Ishikawa (cell line): Measurements from ENCODE around the gene HYKK.

ENCODE experiments used
- CEBPB ChIP-seq: IDR thresholded peaks from 2 replicates; pipeline ENCODE4 v1.6.1; 2012
- CREB1 ChIP-seq: IDR thresholded peaks from 2 replicates; pipeline ENCODE4 v1.6.1; 2012; ENCODE audit warnings: low read depth
- EGR1 ChIP-seq: IDR thresholded peaks from 2 replicates; pipeline ENCODE4 v1.6.1; 2012
- EP300 ChIP-seq: IDR thresholded peaks from 2 replicates; pipeline ENCODE4 v1.6.1; 2012; ENCODE audit warnings: borderline replicate concordance
- FOXM1 ChIP-seq: IDR thresholded peaks from 2 replicates; pipeline ENCODE4 v1.6.1; 2012; ENCODE audit warnings: low read depth, borderline replicate concordance
- NFIC ChIP-seq: IDR thresholded peaks from 2 replicates; pipeline ENCODE4 v1.6.1; 2012
- RAD21 ChIP-seq: IDR thresholded peaks from 2 replicates; pipeline ENCODE4 v1.6.1; 2012; ENCODE audit warnings: low read depth
- TAF1 ChIP-seq: IDR thresholded peaks from 2 replicates; pipeline ENCODE4 v1.6.1; 2012; ENCODE audit warnings: low read depth, mild to moderate bottlenecking
- TCF12 ChIP-seq: IDR thresholded peaks from 2 replicates; pipeline ENCODE4 v1.6.1; 2012; ENCODE audit warnings: low read depth
- TEAD4 ChIP-seq: IDR thresholded peaks from 2 replicates; pipeline ENCODE4 v1.6.1; 2012
- YY1 ChIP-seq: IDR thresholded peaks from 2 replicates; pipeline ENCODE4 v1.6.1; 2012; ENCODE audit warnings: low read depth
- ZBTB7A ChIP-seq: IDR thresholded peaks from 2 replicates; pipeline ENCODE4 v1.6.1; 2012; ENCODE audit warnings: low read depth
- TF ChIP-seq, protein P1 (sequence below): IDR thresholded peaks from 2 replicates; pipeline ENCODE4 v1.6.1; 2012; ENCODE audit warnings: low read depth, mild to moderate bottlenecking
- TF ChIP-seq, protein P2 (sequence below): IDR thresholded peaks from 2 replicates; pipeline ENCODE4 v1.6.1; 2012
- TF ChIP-seq, protein P3 (sequence below): IDR thresholded peaks from 2 replicates; pipeline ENCODE4 v1.6.1; 2012

The HYKK gene, protein sequence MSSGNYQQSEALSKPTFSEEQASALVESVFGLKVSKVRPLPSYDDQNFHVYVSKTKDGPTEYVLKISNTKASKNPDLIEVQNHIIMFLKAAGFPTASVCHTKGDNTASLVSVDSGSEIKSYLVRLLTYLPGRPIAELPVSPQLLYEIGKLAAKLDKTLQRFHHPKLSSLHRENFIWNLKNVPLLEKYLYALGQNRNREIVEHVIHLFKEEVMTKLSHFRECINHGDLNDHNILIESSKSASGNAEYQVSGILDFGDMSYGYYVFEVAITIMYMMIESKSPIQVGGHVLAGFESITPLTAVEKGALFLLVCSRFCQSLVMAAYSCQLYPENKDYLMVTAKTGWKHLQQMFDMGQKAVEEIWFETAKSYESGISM

GRCh38 chr15:78506971-78507830, at the start of gene HYKK:
Gene HYKK (plus strand): TSS chr15:78507577. CDS start chr15:78513089, 5,512 bp downstream.
- TF ChIP-seq NFIC (no peak), ZBTB7A (no peak), YY1 (peak; percentile 29; the same call in 1 of the 2 replicates), EGR1 (no peak), CREB1 (no peak), RAD21 (no peak), TEAD4 (0 out of 2 replicates have a peak, but pooled peaks have one; percentile 17), TAF1 (peak; percentile 63; the same call in 1 of the 2 replicates), CEBPB (no peak), TCF12 (0 out of 2 replicates have a peak, but pooled peaks have one; percentile 12), EP300 (no peak), FOXM1 (no peak)
- TF ChIP-seq, protein P1, sequence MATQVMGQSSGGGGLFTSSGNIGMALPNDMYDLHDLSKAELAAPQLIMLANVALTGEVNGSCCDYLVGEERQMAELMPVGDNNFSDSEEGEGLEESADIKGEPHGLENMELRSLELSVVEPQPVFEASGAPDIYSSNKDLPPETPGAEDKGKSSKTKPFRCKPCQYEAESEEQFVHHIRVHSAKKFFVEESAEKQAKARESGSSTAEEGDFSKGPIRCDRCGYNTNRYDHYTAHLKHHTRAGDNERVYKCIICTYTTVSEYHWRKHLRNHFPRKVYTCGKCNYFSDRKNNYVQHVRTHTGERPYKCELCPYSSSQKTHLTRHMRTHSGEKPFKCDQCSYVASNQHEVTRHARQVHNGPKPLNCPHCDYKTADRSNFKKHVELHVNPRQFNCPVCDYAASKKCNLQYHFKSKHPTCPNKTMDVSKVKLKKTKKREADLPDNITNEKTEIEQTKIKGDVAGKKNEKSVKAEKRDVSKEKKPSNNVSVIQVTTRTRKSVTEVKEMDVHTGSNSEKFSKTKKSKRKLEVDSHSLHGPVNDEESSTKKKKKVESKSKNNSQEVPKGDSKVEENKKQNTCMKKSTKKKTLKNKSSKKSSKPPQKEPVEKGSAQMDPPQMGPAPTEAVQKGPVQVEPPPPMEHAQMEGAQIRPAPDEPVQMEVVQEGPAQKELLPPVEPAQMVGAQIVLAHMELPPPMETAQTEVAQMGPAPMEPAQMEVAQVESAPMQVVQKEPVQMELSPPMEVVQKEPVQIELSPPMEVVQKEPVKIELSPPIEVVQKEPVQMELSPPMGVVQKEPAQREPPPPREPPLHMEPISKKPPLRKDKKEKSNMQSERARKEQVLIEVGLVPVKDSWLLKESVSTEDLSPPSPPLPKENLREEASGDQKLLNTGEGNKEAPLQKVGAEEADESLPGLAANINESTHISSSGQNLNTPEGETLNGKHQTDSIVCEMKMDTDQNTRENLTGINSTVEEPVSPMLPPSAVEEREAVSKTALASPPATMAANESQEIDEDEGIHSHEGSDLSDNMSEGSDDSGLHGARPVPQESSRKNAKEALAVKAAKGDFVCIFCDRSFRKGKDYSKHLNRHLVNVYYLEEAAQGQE, result no peak
- TF ChIP-seq, protein P2, sequence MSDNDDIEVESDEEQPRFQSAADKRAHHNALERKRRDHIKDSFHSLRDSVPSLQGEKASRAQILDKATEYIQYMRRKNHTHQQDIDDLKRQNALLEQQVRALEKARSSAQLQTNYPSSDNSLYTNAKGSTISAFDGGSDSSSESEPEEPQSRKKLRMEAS, result peak; percentile 56
- TF ChIP-seq, protein P3, sequence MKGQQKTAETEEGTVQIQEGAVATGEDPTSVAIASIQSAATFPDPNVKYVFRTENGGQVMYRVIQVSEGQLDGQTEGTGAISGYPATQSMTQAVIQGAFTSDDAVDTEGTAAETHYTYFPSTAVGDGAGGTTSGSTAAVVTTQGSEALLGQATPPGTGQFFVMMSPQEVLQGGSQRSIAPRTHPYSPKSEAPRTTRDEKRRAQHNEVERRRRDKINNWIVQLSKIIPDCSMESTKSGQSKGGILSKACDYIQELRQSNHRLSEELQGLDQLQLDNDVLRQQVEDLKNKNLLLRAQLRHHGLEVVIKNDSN, result no peak

GRCh38 chr15:78460737-78461136, 46.6 kb upstream of the HYKK start:
- no peak for TF ChIP-seq NFIC
- no peak for TF ChIP-seq FOXM1
- no peak for TF ChIP-seq EP300
- no peak for TF ChIP-seq CEBPB
- TF ChIP-seq YY1, result no peak
- TF ChIP-seq, protein P3, result no peak
- no peak for TF ChIP-seq TCF12
- TF ChIP-seq TAF1, result no peak
- TF ChIP-seq CREB1, result no peak
- TF ChIP-seq TEAD4, result no peak
- TF ChIP-seq EGR1, result no peak
- TF ChIP-seq, protein P1, result no peak
- TF ChIP-seq, protein P2, result no peak
- TF ChIP-seq ZBTB7A, result no peak
- TF ChIP-seq RAD21, result no peak

DNA sequence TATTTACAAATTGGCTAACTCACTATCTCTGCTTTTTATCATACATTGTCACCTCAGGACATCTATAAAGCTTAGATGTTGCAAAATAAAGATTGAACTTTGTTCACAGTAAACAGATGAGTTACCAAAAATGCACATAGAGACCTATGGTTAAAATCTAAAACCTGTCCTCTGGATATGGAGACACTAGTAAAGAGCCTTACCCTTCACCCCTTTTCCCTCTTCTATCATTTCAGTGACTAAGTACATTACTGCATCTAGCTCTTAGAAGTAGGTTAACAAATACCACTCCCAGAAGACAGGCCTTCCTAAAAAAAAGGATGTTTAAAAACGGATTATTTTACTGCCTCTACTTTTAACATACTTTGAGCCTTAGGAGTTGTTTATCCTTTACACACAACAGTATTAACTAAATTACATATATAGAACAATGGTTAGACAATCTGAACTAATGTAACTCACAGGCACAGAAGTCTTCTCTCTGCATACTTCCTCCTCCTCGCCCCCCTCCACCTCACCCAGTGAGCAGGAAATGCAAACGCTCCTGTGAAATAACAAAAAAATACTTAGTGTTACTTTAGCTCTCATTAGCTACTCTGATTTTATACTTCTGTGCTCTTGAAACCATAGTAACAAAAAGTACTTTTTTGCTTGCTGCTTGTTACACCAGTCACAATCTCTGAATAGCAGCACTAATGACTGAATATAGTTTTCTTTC, 46.0 kb upstream of the HYKK start:
- TF ChIP-seq NFIC, result no peak
- no peak for TF ChIP-seq CEBPB
- TF ChIP-seq FOXM1, result no peak
- TF ChIP-seq, protein P3, result no peak
- TF ChIP-seq, protein P1, result no peak
- no peak for TF ChIP-seq CREB1
- TF ChIP-seq EGR1, result no peak
- TF ChIP-seq TEAD4, result no peak
